Measurements from ENCODE around the gene HS3ST1. TPM values are rescaled to one million over a fixed set of nuclear protein-coding genes. Genes with fewer than 3 reads are reported as not detected.

HS3ST1 gene
- total RNA-seq (2021; ENCODE audit: unreplicated experiment) = 0.21 TPM
- polyA plus RNA-seq (2012; ENCODE audit: insufficient read length) = 1.1 TPM
- Bru-seq, nascent RNA = percentile 28 among the genes with signal in this experiment
- BruChase-seq, experiment 1, labeled RNA remaining after a 2-hour chase = percentile 17 among the genes with signal in this experiment
- BruChase-seq, experiment 2, labeled RNA remaining after a 6-hour chase = percentile 19 among the genes with signal in this experiment
- long read RNA-seq, full-length matches to known transcripts = 4 of 4 reads
- long read RNA-seq, partial matches to known transcripts = 0 of 4 reads
- long read RNA-seq, other reads (novel, unspliced or antisense) = 0 of 4 reads

DNA sequence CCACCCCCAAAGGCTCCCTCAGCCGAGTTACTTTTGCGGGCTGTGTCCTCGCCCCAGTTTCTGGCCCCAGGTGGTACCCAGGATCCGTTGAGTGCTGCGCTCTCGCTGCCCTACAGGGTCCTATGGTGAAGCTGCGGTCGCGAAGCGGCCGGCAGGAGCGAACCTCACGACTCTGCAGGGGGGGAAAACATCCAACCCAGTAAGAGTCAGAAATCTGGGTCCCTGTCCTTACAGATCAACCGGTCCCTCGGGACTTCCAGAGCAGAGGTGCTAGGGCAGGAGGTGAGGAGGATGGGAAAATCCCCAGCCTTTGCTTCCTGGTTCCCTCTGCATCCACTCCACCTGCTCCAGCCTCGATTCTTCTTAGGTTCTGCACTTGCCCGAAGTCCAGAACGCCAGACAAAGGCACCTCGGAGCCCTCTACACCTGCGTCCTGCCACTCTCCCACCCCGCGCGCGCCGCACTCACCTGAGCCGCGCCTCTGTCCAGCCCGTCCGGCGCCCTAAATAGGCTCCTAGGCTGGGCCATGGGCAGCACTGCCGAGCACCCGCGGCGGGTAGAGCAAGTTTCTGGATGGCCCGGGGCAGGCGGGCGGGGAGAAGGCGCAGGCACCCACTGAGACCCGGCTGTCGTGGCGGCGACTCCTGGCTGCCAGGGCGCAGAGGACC lies at the start of gene HS3ST1:
Gene HS3ST1, minus strand, starts transcription at position 664 of the 668 bp plus-strand sequence. CDS start 28,889 bp downstream, outside the sequence.
- H3K4me3 ChIP-seq (ENCODE audit: low read depth in 2 of 2, low read length in 2 of 2) = peak within 1 kb of the TSS; percentile 44 to 82
- no peak for TF ChIP-seq SIN3A (IDR thresholded peaks at IDR 0.05; ENCODE audit: borderline replicate concordance, insufficient read depth, low read depth, low read length)
- TF ChIP-seq, protein P1, sequence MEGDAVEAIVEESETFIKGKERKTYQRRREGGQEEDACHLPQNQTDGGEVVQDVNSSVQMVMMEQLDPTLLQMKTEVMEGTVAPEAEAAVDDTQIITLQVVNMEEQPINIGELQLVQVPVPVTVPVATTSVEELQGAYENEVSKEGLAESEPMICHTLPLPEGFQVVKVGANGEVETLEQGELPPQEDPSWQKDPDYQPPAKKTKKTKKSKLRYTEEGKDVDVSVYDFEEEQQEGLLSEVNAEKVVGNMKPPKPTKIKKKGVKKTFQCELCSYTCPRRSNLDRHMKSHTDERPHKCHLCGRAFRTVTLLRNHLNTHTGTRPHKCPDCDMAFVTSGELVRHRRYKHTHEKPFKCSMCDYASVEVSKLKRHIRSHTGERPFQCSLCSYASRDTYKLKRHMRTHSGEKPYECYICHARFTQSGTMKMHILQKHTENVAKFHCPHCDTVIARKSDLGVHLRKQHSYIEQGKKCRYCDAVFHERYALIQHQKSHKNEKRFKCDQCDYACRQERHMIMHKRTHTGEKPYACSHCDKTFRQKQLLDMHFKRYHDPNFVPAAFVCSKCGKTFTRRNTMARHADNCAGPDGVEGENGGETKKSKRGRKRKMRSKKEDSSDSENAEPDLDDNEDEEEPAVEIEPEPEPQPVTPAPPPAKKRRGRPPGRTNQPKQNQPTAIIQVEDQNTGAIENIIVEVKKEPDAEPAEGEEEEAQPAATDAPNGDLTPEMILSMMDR (IDR thresholded peaks at IDR 0.05) = no peak
- TF ChIP-seq, protein P2, sequence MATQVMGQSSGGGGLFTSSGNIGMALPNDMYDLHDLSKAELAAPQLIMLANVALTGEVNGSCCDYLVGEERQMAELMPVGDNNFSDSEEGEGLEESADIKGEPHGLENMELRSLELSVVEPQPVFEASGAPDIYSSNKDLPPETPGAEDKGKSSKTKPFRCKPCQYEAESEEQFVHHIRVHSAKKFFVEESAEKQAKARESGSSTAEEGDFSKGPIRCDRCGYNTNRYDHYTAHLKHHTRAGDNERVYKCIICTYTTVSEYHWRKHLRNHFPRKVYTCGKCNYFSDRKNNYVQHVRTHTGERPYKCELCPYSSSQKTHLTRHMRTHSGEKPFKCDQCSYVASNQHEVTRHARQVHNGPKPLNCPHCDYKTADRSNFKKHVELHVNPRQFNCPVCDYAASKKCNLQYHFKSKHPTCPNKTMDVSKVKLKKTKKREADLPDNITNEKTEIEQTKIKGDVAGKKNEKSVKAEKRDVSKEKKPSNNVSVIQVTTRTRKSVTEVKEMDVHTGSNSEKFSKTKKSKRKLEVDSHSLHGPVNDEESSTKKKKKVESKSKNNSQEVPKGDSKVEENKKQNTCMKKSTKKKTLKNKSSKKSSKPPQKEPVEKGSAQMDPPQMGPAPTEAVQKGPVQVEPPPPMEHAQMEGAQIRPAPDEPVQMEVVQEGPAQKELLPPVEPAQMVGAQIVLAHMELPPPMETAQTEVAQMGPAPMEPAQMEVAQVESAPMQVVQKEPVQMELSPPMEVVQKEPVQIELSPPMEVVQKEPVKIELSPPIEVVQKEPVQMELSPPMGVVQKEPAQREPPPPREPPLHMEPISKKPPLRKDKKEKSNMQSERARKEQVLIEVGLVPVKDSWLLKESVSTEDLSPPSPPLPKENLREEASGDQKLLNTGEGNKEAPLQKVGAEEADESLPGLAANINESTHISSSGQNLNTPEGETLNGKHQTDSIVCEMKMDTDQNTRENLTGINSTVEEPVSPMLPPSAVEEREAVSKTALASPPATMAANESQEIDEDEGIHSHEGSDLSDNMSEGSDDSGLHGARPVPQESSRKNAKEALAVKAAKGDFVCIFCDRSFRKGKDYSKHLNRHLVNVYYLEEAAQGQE (IDR thresholded peaks at IDR 0.05; ENCODE audit: insufficient read depth in 1 of 2, low read depth in 2 of 2, low read length in 1 of 2) = no peak
- ChIA-PET POLR2A (no interaction called here), CTCF (no interaction called here)
- in situ Hi-C loops (cut with HindIII; ENCODE audit: low pct_unique_long_range_greater_than_20kb, low sequenced_read_pairs) (no loop called here), intact Hi-C loops (cut with micrococcal nuclease; ENCODE audit: unreplicated experiment) (loop anchor here (2.0 kb wide), 1 partner anchor 846 kb away; no protein-coding TSS in a partner anchor)
- H3K27ac ChIP-seq (ENCODE audit: low read length) = no peak within 1 kb of the TSS
- DNase-seq (ENCODE audit: low read depth, low spot score) (no peak), ATAC-seq (peak; percentile 69)
- no TSS peak for BruUV-seq (replicated peaks)
- no peaks in the 10 kb centered on the region for H3K4me1 ChIP-seq (ENCODE audit: control insufficient read depth, insufficient read depth, low read length)
- H3K36me3 ChIP-seq (ENCODE audit: control insufficient read depth, insufficient read depth, low read length) = peaks cover 10% of the 10 kb centered on the region; the same call in 1 of the 2 replicates
- H3K27me3 ChIP-seq (ENCODE audit: control insufficient read depth, insufficient read depth, low read length) = no peaks in the 10 kb centered on the region; the same call in 1 of the 2 replicates
- H3K9me3 ChIP-seq (ENCODE audit: control insufficient read depth, insufficient read depth, low read depth, low read length) = no peaks in the 10 kb centered on the region

DNA sequence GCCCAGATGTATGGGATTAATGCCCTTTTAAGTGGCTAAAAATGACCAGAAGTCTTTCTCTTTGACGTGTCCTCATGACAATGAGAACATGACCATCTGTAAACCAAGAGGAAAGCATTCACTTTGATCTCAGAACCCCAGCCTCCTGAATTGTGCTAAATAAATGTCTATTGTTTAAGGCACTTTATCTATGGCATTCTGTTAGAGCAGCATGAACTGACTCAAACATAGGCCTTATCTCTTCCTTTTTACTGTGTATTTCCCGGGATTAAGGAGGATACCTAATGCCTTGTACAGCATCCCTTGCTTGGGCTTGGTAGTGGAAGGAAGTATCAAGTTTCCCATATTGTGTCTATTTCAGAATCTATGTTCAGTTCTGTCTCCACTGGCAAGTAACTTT lies 47.2 kb upstream of the HS3ST1 start:
- no peaks in the 10 kb centered on the region for H3K9me3 ChIP-seq (ENCODE audit: control insufficient read depth, insufficient read depth, low read depth, low read length)
- ATAC-seq (no peak), DNase-seq (ENCODE audit: low read depth, low spot score) (no peak)
- H3K36me3 ChIP-seq (ENCODE audit: control insufficient read depth, insufficient read depth, low read length) = no peaks in the 10 kb centered on the region
- CTCF ChIA-PET = no interaction called here
- H3K27ac ChIP-seq (ENCODE audit: low read length) = no peak overlapping the region
- POLR2A ChIA-PET = no interaction called here
- TF ChIP-seq, protein P2 (IDR thresholded peaks at IDR 0.05; ENCODE audit: insufficient read depth in 1 of 2, low read depth in 2 of 2, low read length in 1 of 2) = no peak
- TF ChIP-seq SIN3A (IDR thresholded peaks at IDR 0.05; ENCODE audit: borderline replicate concordance, insufficient read depth, low read depth, low read length) (no peak), TCF7L2 (IDR thresholded peaks at IDR 0.05; ENCODE audit: low read depth, low read length) (no peak)
- TF ChIP-seq, protein P1 (IDR thresholded peaks at IDR 0.05) = no peak
- no peaks in the 10 kb centered on the region for H3K4me1 ChIP-seq (ENCODE audit: control insufficient read depth, insufficient read depth, low read length)
- intact Hi-C loops (cut with micrococcal nuclease; ENCODE audit: unreplicated experiment) (no loop called here), in situ Hi-C loops (cut with HindIII; ENCODE audit: low pct_unique_long_range_greater_than_20kb, low sequenced_read_pairs) (no loop called here)
- H3K27me3 ChIP-seq (ENCODE audit: control insufficient read depth, insufficient read depth, low read length) = no peaks in the 10 kb centered on the region
- no peak overlapping the region for H3K4me3 ChIP-seq (ENCODE audit: low read depth in 2 of 2, low read length in 2 of 2)
- no TSS peak for BruUV-seq (replicated peaks)

Measured in Panc1 (cell line).